Fibroblast of lung (primary cell): Measurements from ENCODE around the gene MFAP4. TPM values are rescaled to one million over a fixed set of nuclear protein-coding genes. Genes with fewer than 3 reads are reported as not detected.

Experiments used
- DNase-seq, 2 donors: peaks; one replicate each; pipeline versions ENCODE4 v3.0.0 to v3.0.0-alpha.2; 2010; ENCODE audit warnings: low read depth in 2 of 2
- H2AFZ ChIP-seq: 2 replicates; pipeline ENCODE4 v1.5.1; 2012; ENCODE audit warnings: low read length, control low read depth, inconsistent platforms
- H3K27ac ChIP-seq: 2 replicates; pipeline ENCODE4 v1.5.1; 2011; ENCODE audit warnings: low read length, control low read depth; ENCODE audit not compliant: insufficient read depth
- H3K27me3 ChIP-seq: 2 replicates; pipeline ENCODE4 v1.5.1; 2011; ENCODE audit warnings: mild to moderate bottlenecking, low read length; ENCODE audit not compliant: control insufficient read depth, insufficient read depth
- H3K36me3 ChIP-seq: 2 replicates; pipeline ENCODE4 v1.5.1; 2011; ENCODE audit warnings: low read length; ENCODE audit not compliant: control insufficient read depth, insufficient read depth
- H3K4me1 ChIP-seq: 2 replicates; pipeline ENCODE4 v1.5.1; 2011; ENCODE audit warnings: low read length; ENCODE audit not compliant: control insufficient read depth, insufficient read depth; ENCODE audit errors: extremely low read depth
- H3K4me2 ChIP-seq: 2 replicates; pipeline ENCODE4 v1.5.1; 2011; ENCODE audit warnings: low read length, control low read depth; ENCODE audit not compliant: insufficient read depth; ENCODE audit errors: extremely low read depth
- H3K4me3 ChIP-seq, 4 experiments: fragments of 200-600 bp in 1 of 4; sonication (generic) in 1 of 4; replicated peaks in 1 of 4; 2 replicates each; pipeline ENCODE4 v1.5.1; 2011 to 2016; ENCODE audit warnings: low read length in 4 of 4, low read depth in 3 of 4, mild to moderate bottlenecking in 3 of 4, control low read depth in 2 of 4, inconsistent platforms in 1 of 4, mixed read lengths in 1 of 4; ENCODE audit not compliant: insufficient read depth in 1 of 4; ENCODE audit errors: control extremely low read depth in 1 of 4
- H3K79me2 ChIP-seq: 2 replicates; pipeline ENCODE4 v1.5.1; 2012; ENCODE audit warnings: mild to moderate bottlenecking, low read length, inconsistent platforms; ENCODE audit not compliant: control insufficient read depth, insufficient read depth
- H3K9ac ChIP-seq: 2 replicates; pipeline ENCODE4 v1.5.1; 2011; ENCODE audit warnings: mild to moderate bottlenecking, low read length, control low read depth; ENCODE audit not compliant: insufficient read depth
- H3K9me3 ChIP-seq: 2 replicates; pipeline ENCODE4 v1.5.1; 2012; ENCODE audit warnings: low read depth, low read length; ENCODE audit not compliant: control insufficient read depth, insufficient read depth
- H4K20me1 ChIP-seq: 2 replicates; pipeline ENCODE4 v1.5.1; 2011; ENCODE audit warnings: low read length; ENCODE audit not compliant: control insufficient read depth, insufficient read depth; ENCODE audit errors: extremely low read depth
- CTCF ChIP-seq, 2 donors: IDR thresholded peaks in 1 of 2; conservative IDR thresholded peaks in 1 of 2; 1 replicate in 1 of 2; 2 replicates in 1 of 2; pipeline ENCODE4 v1.5.1; 2011 to 2012; ENCODE audit warnings: low read length in 2 of 2, control low read depth in 1 of 2, inconsistent platforms in 1 of 2, low read depth in 1 of 2, mild to moderate bottlenecking in 1 of 2
- EZH2 ChIP-seq: IDR thresholded peaks from 2 replicates; pipeline ENCODE4 v1.5.1; 2012; ENCODE audit warnings: low read length, control low read depth, mild to moderate bottlenecking; ENCODE audit errors: missing control alignments
- polyA plus RNA-seq, 2 donors: library from polyadenylated mRNA; depleted of rRNA in 1 of 2; stranded (reverse) in 1 of 2; unstranded in 1 of 2; fragments of >200 nt; gene quantifications; 2 replicates each; pipeline ENCODE4 v1.2.1, GENCODE V29; 2011 to 2012; ENCODE audit warnings: missing spikeins in 1 of 2
- total RNA-seq: library from RNA; depleted of rRNA; stranded (reverse); fragments of >200 nt; gene quantifications from 2 replicates; pipeline ENCODE4 v1.2.1, GENCODE V29; 2014

MFAP4 gene
- total and polyA plus RNA-seq, 2 donors (not counting 1 experiment from before 2014, with no cell fraction given): 53.3 to 81.3 TPM

DNA sequence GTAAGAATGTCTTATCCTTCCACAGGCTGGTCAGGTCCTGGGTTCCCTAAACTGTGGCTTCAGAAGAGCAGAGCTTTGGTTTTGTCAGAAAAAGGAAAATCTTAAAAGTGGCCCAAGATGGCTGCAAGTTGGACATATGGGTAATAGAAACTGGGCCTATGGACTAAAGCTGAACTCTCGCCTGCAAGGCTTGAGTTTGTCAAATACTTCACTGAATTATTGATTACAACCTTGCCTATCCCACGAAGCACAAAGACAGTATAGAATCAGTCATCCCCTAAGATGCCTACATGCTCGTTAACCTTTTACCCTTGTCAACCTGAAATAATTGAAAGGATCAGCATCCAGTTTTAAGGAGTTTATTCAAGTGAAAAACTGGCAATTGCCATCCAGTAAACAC is 44.7 kb upstream of the MFAP4 start:
- Histone ChIP-seq H3K27me3 (no peaks in the 10 kb centered on the region), H4K20me1 (no peaks in the 10 kb centered on the region), H3K4me3 (no peak overlapping the region), H3K9ac (no peak overlapping the region), H3K4me2 (no peak overlapping the region), H3K27ac (no peak overlapping the region), H3K4me1 (no peaks in the 10 kb centered on the region), H3K9me3 (no peaks in the 10 kb centered on the region), H3K36me3 (no peaks in the 10 kb centered on the region), H2AFZ (no peak overlapping the region), H3K79me2 (no peaks in the 10 kb centered on the region)
- TF ChIP-seq CTCF (conservative IDR thresholded peaks at IDR 0.05 in 1 of 2, IDR thresholded peaks at IDR 0.05 in 1 of 2; ENCODE audit: low read depth in 1 of 2, low read length in 2 of 2): no peak
- no peak for TF ChIP-seq EZH2
- DNase-seq: no peak

- TF ChIP-seq EZH2 (no peak), CTCF (conservative IDR thresholded peaks at IDR 0.05 in 1 of 2, IDR thresholded peaks at IDR 0.05 in 1 of 2; ENCODE audit: low read depth in 1 of 2, low read length in 2 of 2) (no peak)
- H3K27me3 ChIP-seq: no peaks in the 10 kb centered on the region
- no peaks in the 10 kb centered on the region for H4K20me1 ChIP-seq
- H3K36me3 ChIP-seq: no peaks in the 10 kb centered on the region
- H2AFZ ChIP-seq: no peak overlapping the region
- no peaks in the 10 kb centered on the region for H3K4me1 ChIP-seq
- H3K4me2 ChIP-seq: no peak overlapping the region
- DNase-seq: no peak
- no peak overlapping the region for H3K4me3 ChIP-seq
- no peaks in the 10 kb centered on the region for H3K79me2 ChIP-seq
- H3K9ac ChIP-seq: no peak overlapping the region
- no peak overlapping the region for H3K27ac ChIP-seq
- no peaks in the 10 kb centered on the region for H3K9me3 ChIP-seq
Observed at GRCh38 chr17:19426631-19427030, 39.6 kb upstream of the MFAP4 start.

- Histone ChIP-seq H3K27me3 (no peaks in the 10 kb centered on the region), H3K9me3 (no peaks in the 10 kb centered on the region), H4K20me1 (no peaks in the 10 kb centered on the region), H3K36me3 (no peaks in the 10 kb centered on the region), H3K4me1 (no peaks in the 10 kb centered on the region), H3K9ac (no peak overlapping the region), H3K4me2 (peak overlapping the region; percentile 13), H2AFZ (no peak overlapping the region), H3K27ac (no peak overlapping the region), H3K79me2 (no peaks in the 10 kb centered on the region), H3K4me3 (no peak overlapping the region)
- TF ChIP-seq CTCF (conservative IDR thresholded peaks at IDR 0.05 in 1 of 2, IDR thresholded peaks at IDR 0.05 in 1 of 2; ENCODE audit: low read depth in 1 of 2, low read length in 2 of 2) (no peak), EZH2 (no peak)
- DNase-seq: peak in 1 of 2 donors; percentile 68
Observed at GRCh38 chr17:19424934-19425868, 38.2 kb upstream of the MFAP4 start.
